ENCODE measurements around the gene DNM3.
A peak's percentile ranks its signal among the peaks of the same experiment; 100 is the strongest.

Gene DNM3

DNA sequence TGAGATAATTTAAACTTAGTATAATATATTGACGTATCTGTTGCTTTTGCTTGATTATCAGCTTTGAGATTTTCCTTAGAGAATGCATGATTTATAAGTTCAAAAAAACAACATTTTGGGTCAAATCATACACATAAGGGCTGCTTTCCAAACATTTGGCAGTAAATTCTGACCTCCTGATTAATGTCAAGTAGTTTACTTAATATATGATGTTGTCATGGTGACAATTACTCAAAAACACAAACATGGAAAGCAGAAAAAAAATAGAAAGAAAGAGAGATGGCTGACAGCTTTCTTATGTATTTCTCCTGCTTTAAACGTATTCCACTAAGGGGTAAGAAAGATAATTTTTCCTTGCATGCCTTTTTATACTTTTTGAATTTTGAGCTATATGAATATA is 320.9 kb downstream of the DNM3 start:
- TF ChIP-seq, protein P1, sequence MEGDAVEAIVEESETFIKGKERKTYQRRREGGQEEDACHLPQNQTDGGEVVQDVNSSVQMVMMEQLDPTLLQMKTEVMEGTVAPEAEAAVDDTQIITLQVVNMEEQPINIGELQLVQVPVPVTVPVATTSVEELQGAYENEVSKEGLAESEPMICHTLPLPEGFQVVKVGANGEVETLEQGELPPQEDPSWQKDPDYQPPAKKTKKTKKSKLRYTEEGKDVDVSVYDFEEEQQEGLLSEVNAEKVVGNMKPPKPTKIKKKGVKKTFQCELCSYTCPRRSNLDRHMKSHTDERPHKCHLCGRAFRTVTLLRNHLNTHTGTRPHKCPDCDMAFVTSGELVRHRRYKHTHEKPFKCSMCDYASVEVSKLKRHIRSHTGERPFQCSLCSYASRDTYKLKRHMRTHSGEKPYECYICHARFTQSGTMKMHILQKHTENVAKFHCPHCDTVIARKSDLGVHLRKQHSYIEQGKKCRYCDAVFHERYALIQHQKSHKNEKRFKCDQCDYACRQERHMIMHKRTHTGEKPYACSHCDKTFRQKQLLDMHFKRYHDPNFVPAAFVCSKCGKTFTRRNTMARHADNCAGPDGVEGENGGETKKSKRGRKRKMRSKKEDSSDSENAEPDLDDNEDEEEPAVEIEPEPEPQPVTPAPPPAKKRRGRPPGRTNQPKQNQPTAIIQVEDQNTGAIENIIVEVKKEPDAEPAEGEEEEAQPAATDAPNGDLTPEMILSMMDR (conservative IDR thresholded peaks at IDR 0.05; ENCODE audit: low read depth, low read length): no peak
- DNase-seq (ENCODE audit: low read depth): no peak

DNA sequence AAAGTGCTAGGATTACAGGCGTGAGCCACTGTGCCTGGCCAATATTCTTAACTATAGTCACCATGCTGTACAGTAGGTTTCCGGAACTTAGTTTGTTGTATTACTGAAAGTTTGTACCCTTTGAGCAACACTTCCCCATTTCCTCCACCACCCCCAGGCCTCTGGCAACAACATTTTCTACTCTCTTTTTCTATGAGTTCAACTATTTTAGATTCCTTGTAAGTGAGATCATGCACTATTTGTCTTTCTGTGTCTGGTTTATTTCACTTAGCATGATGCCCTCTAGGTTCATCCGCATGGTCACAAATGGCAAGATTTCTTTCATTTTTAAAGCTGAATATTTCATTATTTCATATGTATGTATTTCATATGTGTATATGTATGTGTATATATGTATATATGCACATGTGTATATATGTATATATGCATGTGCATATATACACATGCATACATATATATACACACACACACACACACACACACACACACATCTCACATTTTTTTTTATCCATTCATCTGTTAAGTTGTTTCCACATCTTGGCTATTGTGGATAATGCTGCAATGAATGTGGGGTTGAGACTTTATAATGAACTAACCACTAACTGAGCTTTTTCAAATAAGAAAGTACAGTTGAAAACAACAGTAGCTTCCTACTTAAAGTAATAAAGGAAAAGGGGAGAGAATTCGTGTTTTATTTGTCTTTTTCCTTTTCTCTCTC is 322.4 kb downstream of the DNM3 start:
- TF ChIP-seq, protein P1 (conservative IDR thresholded peaks at IDR 0.05; ENCODE audit: low read depth, low read length): no peak
- DNase-seq (ENCODE audit: low read depth): peak; percentile 80

More for the DNA sequence above, 320.9 kb downstream of the DNM3 start:
- no peak overlapping the region for H3K4me3 ChIP-seq (ENCODE audit: low read depth, low read length)

DNA sequence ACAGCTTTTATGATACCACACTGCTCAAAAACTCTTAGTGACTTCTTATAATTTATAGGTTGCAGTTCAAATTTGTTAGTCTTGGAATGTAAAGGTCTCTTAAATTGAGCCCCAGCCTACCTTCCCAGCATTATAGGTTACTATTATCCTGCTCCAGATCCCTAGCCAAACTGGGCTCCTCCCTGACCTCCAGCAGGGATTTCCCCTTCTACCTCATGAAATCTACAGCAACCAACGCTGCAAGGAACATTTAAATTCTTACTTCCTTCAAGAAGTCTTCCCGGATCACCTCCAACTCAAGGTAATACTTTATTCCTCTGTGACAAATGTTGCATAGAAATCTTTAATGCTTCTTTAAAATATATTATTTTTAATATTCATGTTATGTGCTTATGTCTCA is 324.1 kb downstream of the DNM3 start:
- H3K4me3 ChIP-seq (ENCODE audit: low read depth, low read length): no peak overlapping the region
- DNase-seq (ENCODE audit: low read depth): no peak
- TF ChIP-seq, protein P1 (conservative IDR thresholded peaks at IDR 0.05; ENCODE audit: low read depth, low read length): no peak

More for the DNA sequence above, 322.4 kb downstream of the DNM3 start:
- H3K4me3 ChIP-seq (ENCODE audit: low read depth, low read length): no peak overlapping the region

DNA sequence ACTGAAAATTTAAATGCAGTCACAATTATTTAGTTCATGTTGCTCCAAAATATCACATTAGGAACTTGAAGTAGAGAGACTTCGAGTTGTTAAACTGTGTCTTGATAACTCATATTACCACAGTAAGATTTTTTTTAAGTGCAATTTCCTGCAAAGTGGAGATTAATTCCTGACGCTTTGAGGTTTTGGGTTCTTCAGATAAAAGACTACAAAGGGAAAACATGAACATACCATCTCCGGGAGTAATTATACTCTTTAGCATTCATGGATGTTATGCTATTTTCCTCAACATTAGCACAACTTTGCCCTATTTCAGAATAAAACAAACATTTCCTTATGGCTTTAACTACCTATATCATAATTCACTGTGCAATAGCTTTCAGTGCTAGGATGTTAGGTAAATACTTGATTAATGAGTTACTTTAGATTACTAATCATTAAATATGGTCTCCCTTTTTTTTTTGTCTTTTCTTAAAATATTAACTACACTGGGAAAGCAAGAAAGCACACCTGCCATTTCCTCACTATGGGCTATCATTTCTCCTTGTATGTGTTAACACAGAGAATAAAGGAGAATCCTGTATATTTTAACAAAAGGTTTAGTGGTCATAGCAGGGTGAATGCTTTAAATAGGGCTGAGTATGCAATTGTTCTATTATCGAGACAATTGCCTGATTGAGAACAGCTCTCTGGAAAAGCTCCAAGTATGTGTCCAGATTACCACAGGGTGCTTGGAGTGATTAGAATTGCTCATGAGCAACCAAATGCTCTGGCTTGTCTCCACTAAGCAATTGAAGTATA is 326.7 kb downstream of the DNM3 start:
- H3K4me3 ChIP-seq (ENCODE audit: low read depth, low read length): no peak overlapping the region
- peak; percentile 81 for DNase-seq (ENCODE audit: low read depth)
- TF ChIP-seq, protein P1 (conservative IDR thresholded peaks at IDR 0.05; ENCODE audit: low read depth, low read length): no peak

DNA sequence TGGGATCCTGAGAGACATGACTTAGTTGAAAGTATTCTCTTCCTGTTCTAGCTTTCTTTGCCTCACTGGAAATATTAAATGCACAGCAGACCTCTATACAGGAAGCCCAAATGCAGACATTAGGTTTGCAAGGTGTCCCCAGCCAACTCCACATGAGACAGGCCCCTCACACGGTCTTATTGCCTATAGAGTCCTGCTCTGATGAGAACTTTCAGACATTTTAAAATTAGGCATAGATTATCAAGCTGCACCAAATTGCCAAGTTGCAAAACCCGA is 327.2 kb downstream of the DNM3 start:
- H3K4me3 ChIP-seq (ENCODE audit: low read depth, low read length): no peak overlapping the region
- TF ChIP-seq, protein P1 (conservative IDR thresholded peaks at IDR 0.05; ENCODE audit: low read depth, low read length): no peak
- no peak for DNase-seq (ENCODE audit: low read depth)

DNA sequence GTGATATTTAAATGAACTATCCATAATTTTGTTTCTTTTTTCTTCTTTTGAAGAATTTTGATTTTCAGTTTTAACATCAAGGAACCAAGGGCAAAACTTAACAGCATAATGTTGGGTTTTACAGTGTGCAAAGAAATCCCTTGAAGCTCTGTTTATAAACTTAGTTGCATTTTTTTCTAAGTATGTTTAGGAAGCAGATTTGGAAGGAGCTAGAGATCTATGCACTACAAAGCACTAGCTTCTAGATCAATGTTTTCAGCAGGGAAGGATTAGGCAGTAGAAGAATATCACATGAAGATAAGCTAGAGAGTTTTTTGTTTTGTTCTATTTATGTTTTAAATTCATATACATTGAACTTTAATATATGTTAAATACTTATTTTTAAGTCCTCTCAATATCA is 328.5 kb downstream of the DNM3 start:
- DNase-seq (ENCODE audit: low read depth): no peak
- no peak overlapping the region for H3K4me3 ChIP-seq (ENCODE audit: low read depth, low read length)
- TF ChIP-seq, protein P1 (conservative IDR thresholded peaks at IDR 0.05; ENCODE audit: low read depth, low read length): no peak

Data from choroid plexus epithelial cell (primary cell).